Activated gamma-delta T cell (primary cell): ENCODE measurements around the gene FOXL3.
"Not testable (repeated sequence)": the region's sequence is repeated elsewhere in the genome, so short reads cannot be mapped to it uniquely, and the experiment has no call there.

ENCODE experiments used
- DNase-seq: peaks from one replicate; lab custom pipeline; 2025; lab: John Stamatoyannopoulos, UW

FOXL3 gene

GRCh38 chr7:323410-323809, 33.4 kb downstream of the FOXL3 start:
- DNase-seq, result no peak

DNA sequence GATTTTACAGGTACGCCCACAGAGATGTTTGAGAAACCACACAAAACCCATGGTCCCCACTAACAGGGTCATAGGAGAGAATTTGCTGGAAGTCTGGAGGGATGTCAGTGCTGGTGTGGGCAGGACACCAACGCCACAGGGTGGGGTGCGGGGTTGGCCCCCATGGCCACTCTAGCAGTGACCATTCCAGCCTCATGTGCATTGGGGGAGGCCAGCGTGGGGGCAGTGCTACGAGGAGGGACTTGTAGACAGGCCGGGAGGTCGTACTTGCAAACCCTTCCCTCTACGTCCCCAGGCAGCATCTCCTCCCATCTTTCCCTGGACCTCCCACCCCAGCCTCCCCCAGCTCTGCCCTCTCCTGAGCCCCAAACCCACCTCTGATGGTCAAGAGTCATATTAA, 34.0 kb downstream of the FOXL3 start:
- DNase-seq, result no peak

DNA sequence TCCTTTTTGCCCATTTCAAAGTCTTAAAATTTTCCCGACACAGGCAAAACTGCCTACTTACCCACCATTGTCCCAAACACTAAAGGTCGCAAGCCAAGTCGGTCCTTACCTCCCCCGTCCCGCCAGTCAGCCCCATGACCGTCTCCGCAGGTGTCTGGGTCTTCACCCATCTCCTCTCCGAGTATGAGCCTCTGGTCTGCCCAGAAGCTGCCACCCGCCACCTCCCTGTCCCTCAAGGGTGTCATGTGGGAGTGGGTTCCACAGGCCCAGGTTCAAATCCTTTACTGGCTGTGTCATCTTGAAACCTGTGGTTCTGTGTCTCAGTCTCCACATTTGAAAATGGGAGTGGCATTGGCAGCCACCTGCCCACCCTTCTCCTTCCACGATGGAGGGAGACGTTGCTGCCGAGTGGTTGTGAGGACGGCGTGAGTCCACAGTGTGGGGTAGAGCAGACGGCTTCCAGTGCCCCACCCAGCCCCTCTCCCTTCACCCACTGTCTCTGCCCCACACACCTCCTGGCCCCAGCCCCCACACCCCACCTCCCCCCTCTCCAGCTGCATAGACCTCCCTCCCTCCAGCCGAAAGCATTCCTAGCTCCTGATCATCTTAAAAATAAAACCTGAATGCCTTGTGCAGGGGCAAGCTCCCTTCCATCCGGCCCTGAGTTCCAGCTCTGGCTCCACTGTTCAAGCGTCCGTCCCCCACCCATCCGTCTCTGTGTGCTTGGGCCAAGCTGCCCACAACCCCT, 35.3 kb downstream of the FOXL3 start:
- no peak for DNase-seq

GRCh38 chr7:325811-326210, 35.8 kb downstream of the FOXL3 start:
- DNase-seq, result no peak

DNA sequence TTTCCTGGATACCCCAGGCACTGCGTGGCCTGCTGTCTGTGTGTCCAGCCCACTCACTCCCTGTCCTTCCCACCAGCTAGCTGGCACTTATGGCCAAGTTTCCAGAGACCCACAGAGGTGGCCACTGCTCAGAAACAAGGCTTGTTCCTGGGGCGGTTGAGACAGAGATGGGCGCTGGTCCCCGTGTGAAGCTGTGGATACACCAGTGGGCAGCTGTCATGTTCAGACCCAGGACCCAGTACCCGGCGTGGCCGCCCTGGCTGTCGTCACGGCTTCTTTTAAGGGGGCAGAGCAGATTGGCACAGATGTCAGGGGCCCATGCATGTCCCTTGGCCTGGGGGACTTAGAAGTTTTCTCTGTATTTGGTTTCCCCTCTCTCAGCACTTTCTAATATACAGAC, 36.3 kb downstream of the FOXL3 start:
- no peak for DNase-seq

GRCh38 chr7:326809-327232, 36.9 kb downstream of the FOXL3 start:
- DNase-seq, result no peak

DNA sequence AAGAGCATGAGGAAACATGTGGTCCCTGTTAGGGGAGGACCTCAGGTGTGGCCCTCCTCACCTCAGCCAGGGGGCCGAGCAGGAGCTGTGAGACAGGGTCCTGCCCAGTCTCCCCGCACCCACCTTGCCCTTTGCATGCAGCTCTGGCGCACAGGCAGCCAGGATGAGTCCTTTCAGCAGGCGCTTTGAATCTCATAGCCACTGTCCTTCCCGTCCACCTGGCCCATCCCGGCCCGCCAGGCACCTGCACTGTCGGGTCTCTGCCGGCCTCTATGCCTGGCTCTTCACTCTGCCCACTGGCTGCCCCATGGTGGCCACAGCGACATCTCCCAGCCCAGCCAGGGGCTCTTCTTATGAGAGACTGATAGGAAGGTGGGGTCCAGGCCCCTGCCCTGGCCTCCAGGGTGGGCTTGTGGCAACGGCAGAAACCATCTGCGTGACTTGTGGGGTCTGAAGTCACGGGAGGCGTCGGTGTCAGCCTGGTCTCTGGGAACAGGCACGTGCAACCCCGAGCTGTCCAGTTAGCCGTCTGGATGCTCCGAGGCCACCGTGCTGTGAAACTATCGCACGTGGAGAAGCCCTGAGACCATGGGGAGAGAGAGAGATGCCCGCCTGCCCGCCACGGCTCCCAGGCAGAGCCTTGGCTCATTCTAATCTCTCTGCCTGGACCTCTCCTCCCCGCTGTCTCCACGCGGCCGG, 37.4 kb downstream of the FOXL3 start:
- DNase-seq, result no peak

DNA sequence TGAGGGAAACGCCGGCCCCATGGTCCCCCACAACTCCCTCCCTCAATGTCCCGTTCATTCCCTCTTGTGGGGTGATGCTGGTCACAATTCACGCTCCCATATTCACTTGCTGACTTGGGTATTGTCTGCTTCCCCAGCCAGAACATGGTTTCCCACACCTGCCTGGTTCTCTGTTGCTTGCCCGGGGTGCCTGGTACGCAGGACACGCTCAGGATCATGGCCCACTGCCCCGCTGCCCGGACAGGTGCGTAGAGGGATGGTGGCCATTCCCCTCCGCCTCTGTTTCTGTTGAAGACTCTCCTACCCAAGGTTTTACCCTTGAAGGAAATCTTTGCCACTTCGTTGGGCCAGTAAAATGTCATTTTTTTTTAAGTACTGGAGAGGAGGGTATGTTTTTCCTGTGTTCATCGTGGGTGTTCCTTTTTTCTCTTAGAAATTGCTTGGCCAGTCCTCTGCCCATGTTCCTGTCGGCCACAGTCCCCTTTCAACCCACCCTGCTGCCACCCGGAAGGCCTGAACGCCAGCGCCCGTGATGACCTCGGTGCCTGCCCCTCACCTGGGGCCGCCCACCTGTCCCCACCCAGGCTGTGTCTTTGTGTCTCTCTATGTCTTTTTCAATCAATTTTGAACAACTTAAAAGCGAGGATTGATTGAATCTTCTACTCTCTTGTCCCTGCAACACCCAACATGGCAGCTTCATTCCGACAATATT, 38.2 kb downstream of the FOXL3 start:
- DNase-seq, result no peak

GRCh38 chr7:329691-330281, 39.8 kb downstream of the FOXL3 start:
- no peak for DNase-seq

DNA sequence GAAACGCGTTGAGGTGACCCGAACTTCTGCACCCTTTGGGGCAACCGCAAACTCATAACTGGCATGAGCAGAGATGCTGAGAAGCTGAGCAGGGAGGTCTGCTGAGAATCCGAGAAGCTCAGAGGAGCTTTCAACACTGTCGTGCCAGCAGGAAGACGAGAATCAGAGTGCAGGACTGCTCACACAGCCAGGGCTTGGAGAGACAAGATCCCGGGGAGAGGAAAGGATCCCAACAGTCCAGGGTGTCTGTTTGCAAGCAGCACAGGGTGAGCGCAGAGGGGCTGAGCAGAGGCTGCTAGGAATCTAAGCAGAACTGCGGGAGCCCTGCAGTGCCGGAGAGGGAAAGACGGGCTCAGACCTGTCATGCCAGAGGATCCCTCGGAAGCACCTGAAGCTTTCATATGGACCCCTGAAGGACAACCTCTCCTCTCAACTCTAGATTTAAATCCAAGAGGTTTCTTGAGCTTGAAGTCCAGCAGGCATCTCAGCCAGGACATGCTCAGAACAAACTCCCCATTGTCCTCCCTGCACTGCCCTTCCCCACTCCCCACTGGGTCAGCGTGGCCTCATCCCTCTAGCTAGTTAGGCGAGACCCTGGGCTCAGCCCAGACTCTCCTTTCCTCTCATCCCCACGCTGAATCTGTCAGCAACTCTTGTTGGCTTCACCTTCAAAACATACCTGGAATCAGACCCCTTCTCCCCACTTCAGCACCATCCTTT, 40.7 kb downstream of the FOXL3 start:
- DNase-seq, result no peak

DNA sequence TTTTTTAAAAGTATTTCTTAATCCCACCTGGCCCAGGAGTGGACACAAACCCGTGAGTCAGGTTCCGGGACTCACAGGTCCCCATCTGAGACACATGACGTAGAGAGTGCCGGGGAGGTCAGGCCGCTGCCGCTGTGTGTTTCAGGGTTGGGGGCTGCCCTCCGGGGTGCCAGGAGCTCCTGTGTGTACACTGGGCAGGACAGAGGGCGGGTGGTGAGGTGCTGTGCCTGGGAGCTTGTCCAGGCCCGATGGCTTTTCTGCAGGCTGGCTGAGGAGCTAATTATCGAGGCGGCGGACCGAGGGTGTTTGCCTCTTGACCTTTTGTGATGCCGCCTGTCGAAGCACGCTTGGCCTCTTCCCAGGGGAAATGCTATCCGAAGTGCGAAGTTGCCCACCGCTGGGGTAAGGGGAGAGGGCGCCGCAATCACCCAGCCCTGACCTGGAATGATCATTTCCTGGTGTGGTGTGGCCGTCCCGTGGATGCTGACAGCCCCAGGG, 42.1 kb downstream of the FOXL3 start:
- DNase-seq, result no peak

DNA sequence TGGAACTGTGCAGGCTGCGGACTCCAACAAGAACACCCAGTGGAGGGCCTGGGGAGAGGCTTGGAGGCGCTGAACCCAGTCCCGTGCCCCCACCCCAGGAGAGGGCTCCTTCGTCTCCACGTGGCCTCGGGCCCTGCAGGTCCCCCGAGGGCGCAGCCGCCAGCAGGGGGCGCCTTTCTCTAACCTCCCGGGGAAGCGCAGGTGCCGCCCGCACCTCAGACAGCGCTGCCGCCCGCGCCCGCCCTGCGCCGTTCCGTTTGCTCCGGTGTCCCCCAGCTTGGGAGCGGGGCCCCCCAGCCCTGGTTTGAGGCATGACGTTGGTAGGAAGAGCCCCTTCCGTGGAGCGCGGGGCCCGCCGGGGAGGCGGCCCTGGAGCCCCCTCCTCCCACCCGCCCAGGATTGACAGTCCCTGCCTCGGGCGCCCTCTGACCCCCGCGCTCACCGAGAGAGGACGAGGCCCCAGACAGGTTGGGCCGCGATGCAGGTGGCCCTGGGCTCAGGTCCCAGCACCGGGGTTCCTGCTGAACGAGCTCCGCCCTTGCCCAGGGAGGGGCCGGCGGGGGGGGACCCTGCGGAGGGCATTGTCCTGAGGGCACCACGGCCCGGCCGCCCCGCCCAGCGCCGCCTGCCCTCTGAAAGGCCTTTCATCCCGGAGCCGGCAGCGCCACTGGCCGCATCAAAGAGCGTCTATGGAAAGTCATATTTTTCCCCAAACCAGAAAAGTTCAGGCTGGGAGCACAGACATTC, 42.8 kb downstream of the FOXL3 start:
- DNase-seq, result peak; percentile 70

DNA sequence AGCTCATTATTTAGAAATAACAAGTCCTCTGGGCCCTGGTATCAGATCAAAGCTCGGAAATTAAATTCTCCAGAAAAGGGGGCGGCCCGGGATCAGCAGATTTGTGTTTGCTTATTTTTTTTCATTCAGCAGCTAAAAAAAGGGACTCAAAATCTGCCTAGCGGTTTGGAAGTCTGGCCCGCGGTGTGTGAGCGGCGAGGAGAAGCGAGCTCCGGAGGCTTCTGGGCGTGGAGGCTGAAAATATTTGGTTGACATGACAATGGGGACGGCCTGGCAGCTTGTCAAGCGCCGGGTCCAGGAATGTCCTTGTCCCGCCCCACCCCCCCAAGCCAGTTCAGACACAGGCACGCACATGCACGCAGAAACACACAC, 43.4 kb downstream of the FOXL3 start:
- DNase-seq, result no peak

- DNase-seq, result no peak
These were observed 44.8 kb downstream of the FOXL3 start for GRCh38 chr7:334618-335357.

DNA sequence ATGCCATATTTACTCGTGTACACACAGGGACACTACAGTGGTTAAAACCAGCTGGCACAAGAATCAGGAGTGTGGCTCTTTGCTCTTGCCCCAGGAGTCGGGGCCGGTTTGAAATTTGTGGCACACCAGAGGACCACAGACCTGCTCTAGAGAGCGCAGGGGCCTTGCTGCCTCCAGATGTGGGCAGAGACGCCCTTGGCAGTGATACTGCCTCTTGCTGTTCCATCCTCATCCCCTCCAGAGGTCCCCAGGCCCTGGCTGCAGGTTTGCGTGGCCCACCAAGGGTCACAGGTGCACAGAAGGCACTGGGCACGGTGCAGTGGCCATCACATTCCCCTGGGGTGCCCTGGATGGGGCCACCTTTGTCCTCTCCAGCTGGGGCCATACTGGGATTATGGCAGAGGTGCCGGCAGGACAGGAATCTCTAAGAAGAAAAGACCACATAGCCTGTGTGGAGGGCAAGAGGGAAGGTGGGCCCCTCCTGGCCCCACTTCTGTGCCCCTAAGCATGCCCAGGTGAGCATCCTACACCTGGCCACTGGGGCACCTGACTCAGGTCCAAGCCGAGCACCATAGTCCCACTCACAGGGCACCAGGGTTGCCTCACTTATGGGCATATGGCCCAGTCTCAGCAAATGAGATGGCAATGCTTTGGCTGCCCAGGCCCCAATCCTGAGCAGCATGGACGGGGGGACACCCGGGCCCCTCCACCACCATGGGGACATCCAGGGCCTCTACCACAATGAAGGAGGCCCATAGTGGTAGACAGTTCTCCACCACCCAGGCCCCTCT, 45.6 kb downstream of the FOXL3 start:
- no peak for DNase-seq

DNA sequence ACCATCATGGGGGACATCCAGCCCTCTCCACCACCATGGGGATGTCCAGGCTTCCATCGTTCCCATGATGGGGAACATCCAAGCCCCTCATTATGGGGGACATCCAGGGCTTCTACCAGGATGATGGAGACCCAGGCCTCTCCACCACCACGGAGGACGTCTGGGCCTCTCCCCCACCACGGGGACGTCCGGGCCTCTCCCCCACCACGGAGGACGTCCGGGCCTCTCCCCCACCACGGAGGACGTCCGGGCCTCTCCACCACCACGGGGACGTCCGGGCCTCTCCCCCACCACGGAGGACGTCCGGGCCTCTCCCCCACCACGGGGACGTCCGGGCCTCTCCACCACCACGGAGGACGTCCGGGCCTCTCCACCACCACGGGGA, 46.2 kb downstream of the FOXL3 start:
- DNase-seq, result not testable (repeated sequence)

DNA sequence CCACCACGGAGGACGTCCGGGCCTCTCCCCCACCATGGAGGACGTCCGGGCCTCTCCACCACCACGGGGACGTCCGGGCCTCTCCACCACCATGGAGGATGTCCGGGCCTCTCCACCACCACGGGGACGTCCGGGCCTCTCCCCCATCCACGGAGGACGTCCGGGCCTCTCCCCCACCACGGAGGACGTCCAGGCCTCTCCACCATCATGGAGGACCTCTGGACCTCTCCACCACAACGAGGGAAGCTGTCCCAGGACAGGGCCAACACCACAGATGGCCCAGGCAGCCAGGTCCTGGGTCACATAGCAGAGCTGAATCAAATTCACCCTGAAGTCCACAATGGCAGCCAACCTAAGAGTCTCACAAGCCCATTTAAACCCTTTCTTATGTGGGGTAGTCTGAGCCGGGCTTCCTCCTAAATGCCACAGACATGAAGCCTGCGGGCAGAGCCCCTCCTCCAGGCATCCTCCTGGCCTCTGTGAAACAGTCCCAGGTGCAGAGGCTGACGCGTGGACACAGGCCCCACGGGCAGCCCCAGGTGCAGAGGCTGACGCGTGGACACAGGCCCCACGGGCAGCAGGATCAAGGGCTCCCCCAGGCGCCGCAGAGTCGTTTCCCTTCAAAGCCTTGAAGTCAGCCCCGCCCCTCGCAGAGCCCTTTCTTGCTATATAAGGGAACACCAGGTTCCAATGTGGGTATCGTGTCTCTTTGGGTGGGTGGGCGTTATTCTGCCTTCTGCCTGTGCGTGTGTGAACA, 47.0 kb downstream of the FOXL3 start:
- DNase-seq, result no peak

DNA sequence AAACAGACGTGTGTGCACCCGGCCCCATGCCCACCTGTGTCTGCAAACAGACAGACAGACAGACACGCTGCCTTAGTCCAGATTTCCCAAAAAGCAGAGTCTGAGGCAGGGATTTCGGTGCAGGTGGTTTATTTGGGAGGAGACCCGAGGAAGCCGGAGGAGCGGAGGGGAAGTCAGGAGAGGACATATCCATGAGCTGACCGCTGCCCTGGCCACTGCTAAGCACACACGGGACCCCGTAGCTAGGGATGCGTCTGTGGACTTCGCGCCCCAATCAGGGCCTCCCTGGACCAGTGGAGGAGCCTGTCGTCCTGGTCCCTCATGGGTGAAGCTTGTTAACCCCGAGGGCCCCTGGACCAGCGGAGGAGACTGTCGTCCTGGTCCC, 47.6 kb downstream of the FOXL3 start:
- no peak for DNase-seq
